Lung (tissue), 12 donors: ENCODE data around the gene DHX35. TPM values are rescaled to one million over a fixed set of nuclear protein-coding genes. Genes with fewer than 3 reads are reported as not detected.

ENCODE experiments used
- ATAC-seq: fragments of 200-7000 bp; cut with Tn5 transposase; one replicate; pipeline ENCODE4 v1.9.1; 2020; ENCODE audit warnings: moderate number of reproducible peaks; ENCODE audit not compliant: insufficient read depth, low FRiP score
- DNase-seq, 3 donors: peaks; one replicate each; pipeline ENCODE4 v3.0.0-alpha.2; 2013 to 2017
- H3K27ac ChIP-seq, 2 donors: one replicate each; pipeline ENCODE4 v1.5.1; 2013; ENCODE audit warnings: mild to moderate bottlenecking in 2 of 2, moderate library complexity in 2 of 2, control low read depth in 1 of 2, inconsistent platforms in 1 of 2, low read depth in 1 of 2, low read length in 1 of 2
- H3K27me3 ChIP-seq, 3 donors: one replicate each; pipeline ENCODE4 v1.5.1; 2013; ENCODE audit warnings: low read length in 2 of 3; ENCODE audit not compliant: control insufficient read depth in 3 of 3, insufficient read depth in 3 of 3
- H3K36me3 ChIP-seq, 4 donors: one replicate each; pipeline ENCODE4 v1.5.1; 2013; ENCODE audit warnings: low read length in 4 of 4, mild to moderate bottlenecking in 1 of 4, moderate library complexity in 1 of 4; ENCODE audit not compliant: control insufficient read depth in 4 of 4, insufficient read depth in 4 of 4
- H3K4me1 ChIP-seq, 5 donors: one replicate each; pipeline ENCODE4 v1.5.1; 2013; ENCODE audit warnings: low read length in 5 of 5, mild to moderate bottlenecking in 2 of 5, moderate library complexity in 1 of 5; ENCODE audit not compliant: control insufficient read depth in 5 of 5, insufficient read depth in 5 of 5
- H3K4me3 ChIP-seq: one replicate; pipeline ENCODE4 v1.5.1; 2013; ENCODE audit warnings: mild to moderate bottlenecking, control low read depth, moderate library complexity
- H3K9ac ChIP-seq, 2 donors: one replicate each; pipeline ENCODE4 v1.5.1; 2013; ENCODE audit warnings: low read length in 2 of 2, control low read depth in 1 of 2; ENCODE audit not compliant: insufficient read depth in 1 of 2
- H3K9me3 ChIP-seq, 4 donors: one replicate each; pipeline ENCODE4 v1.5.1; 2013; ENCODE audit warnings: low read length in 3 of 4, mild to moderate bottlenecking in 1 of 4, moderate library complexity in 1 of 4; ENCODE audit not compliant: control insufficient read depth in 4 of 4, insufficient read depth in 3 of 4
- WGBS, 2 donors: extraction: QIAGEN DNeasy Blood & Tissue Kit; methylation state at CpG; one replicate each; pipeline ENCODE4 v1.1.7; 2013; 5-methylcytosine and 5-hydroxymethylcytosine counted together
- polyA plus RNA-seq, 2 donors: library from polyadenylated mRNA; stranded (reverse); fragments of 200-250 nt; gene quantifications; one replicate each; pipeline ENCODE4 v1.2.1, GENCODE V29; 2013
- total RNA-seq, 2 donors: library from RNA; depleted of rRNA in 1 of 2; stranded (reverse); fragments of >200 nt in 1 of 2; gene quantifications; one replicate each; pipeline ENCODE4 v1.2.1, GENCODE V29; 2014 to 2021
- TF ChIP-seq, protein P1 (sequence below): IDR thresholded peaks from 2 replicates; pipeline ENCODE4 v1.5.1; 2012; ENCODE audit warnings: mild to moderate bottlenecking; ENCODE audit errors: control extremely low read depth, extremely low read depth
- donor health status: control.
- donor health status: control.
- donor health status: Bipolar disorder and iron deficiency.
- donor health status: healthy.
- donor health status: DM: yes; HTN: yes; CAD: no.

The DHX35 gene
- total and polyA plus RNA-seq, 4 donors = 4.4 to 15.5 (median 8.2) TPM

DNA sequence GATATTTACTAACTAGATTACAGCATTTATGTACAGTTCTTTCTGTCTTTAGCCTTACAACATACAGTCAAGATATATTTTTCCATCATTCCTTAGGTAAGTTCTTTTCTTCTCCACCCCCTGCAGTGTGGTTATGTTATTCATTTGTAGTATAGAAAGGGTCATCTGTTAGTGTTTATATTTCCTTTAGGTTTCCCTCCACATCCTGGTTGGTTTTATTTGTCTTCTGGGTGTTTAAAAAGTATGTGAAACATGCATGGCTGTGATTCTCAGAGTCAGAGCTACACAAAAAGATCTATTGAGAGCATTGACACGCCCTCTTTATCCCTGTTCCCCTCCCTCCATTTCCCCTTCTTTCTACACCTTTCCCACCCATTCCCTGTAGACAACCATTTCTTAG, 20.1 kb downstream of the DHX35 start:
- Histone ChIP-seq H3K4me1 (peaks cover 0 to 19% (median 2%) of the 10 kb centered on the region in 5 donors), H3K4me3 (no peak overlapping the region), H3K9ac (no peak overlapping the region), H3K36me3 (peaks cover 0 to 5% (median 2%) of the 10 kb centered on the region in 4 donors), H3K27ac (no peak overlapping the region), H3K9me3 (no peaks in the 10 kb centered on the region), H3K27me3 (no peaks in the 10 kb centered on the region)
- TF ChIP-seq, protein P1, sequence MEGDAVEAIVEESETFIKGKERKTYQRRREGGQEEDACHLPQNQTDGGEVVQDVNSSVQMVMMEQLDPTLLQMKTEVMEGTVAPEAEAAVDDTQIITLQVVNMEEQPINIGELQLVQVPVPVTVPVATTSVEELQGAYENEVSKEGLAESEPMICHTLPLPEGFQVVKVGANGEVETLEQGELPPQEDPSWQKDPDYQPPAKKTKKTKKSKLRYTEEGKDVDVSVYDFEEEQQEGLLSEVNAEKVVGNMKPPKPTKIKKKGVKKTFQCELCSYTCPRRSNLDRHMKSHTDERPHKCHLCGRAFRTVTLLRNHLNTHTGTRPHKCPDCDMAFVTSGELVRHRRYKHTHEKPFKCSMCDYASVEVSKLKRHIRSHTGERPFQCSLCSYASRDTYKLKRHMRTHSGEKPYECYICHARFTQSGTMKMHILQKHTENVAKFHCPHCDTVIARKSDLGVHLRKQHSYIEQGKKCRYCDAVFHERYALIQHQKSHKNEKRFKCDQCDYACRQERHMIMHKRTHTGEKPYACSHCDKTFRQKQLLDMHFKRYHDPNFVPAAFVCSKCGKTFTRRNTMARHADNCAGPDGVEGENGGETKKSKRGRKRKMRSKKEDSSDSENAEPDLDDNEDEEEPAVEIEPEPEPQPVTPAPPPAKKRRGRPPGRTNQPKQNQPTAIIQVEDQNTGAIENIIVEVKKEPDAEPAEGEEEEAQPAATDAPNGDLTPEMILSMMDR = no peak
- DNase-seq (no peak), ATAC-seq (no peak)
- WGBS, 2 donors = 93 to 100% methylated on average over 1 of the region's 1 CpG

DNA sequence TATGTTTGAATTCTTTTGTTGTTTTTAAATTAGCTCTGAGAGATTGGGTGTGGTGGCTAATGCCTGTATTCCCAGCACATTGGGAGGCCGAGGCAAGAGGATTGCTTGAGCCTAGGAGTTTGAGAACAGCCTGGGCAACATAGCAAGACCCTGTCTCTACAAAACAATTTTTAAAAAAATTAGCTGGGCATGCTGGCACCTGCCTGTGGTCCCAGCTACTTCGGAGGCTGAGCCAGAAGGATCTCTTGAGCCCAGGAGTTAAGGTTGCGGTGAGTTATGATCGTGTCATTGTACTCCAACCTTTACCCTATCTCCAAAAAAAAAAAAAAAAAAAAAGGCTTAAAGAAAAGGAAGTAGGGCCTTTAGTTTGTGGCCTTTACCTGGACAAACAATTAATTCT, 22.9 kb downstream of the DHX35 start:
- Histone ChIP-seq H3K27me3 (no peaks in the 10 kb centered on the region), H3K9ac (no peak overlapping the region), H3K27ac (no peak overlapping the region), H3K4me1 (peaks cover 0 to 13% (median 2%) of the 10 kb centered on the region in 5 donors), H3K9me3 (no peaks in the 10 kb centered on the region), H3K36me3 (peaks cover 2 to 7% (median 5%) of the 10 kb centered on the region in 4 donors), H3K4me3 (no peak overlapping the region)
- WGBS, 2 donors = 89 to 91% methylated on average over 4 of the region's 4 CpGs
- ATAC-seq (no peak), DNase-seq (no peak)
- TF ChIP-seq, protein P1 = no peak

DNA sequence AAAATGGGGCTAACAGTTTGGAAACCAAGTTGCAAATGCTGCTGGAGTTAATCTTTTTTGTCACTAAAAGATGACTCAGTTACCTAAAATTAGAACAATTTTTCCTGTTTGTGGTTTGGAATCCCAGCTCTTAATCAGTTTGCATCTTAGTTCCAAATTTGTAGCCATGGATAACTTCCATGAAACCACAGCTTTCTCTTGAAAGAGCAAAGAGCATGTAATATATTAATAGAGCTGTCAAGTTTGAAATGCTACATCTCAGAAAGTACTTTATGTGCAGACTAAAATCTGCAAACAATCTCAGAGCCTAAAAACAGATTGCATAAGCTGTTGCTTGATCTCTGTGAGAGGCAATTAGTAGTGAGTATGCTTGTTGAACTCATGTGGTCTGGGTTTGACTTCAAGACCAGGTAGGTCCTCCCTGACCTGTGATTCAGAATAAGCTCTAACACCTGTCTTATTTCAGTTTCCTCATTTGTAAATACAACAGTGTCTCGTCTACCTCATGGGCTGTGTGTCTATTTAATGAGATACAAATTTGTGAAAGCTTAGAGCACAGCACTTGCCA, 23.5 kb downstream of the DHX35 start:
- H3K4me1 ChIP-seq = peaks cover 0 to 13% (median 2%) of the 10 kb centered on the region in 5 donors
- peak overlapping the region in 1 of 2 donors; percentile 57 for H3K27ac ChIP-seq
- H3K4me3 ChIP-seq = no peak overlapping the region
- no peaks in the 10 kb centered on the region for H3K27me3 ChIP-seq
- WGBS, 2 donors = 58 to 74% methylated on average over 1 of the region's 1 CpG
- H3K9ac ChIP-seq = no peak overlapping the region
- DNase-seq = no peak
- H3K36me3 ChIP-seq = peaks cover 2 to 7% (median 6%) of the 10 kb centered on the region in 4 donors
- peak; percentile 27 for ATAC-seq
- H3K9me3 ChIP-seq = no peaks in the 10 kb centered on the region
- TF ChIP-seq, protein P1 = no peak

DNA sequence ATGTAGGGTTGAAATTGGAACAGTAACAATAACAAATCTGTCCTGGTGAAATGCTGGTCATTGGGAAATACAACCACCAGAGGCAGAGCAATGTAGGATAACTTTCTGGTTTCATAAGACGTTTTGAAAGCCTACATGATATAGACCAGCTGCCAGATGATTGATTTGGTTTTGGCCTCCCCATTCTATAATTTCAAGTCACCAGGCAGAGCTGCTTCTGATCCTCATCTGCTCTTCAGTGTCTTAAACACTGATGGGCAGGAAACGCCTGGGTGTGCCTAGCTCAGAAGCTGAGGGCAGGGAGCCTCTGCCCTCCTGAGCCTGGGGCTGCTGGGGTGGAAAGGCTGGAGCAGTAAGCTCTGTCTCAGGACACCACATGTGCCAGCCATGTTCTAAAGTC, 24.5 kb downstream of the DHX35 start:
- peak overlapping the region in 1 of 2 donors; percentile 63 for H3K27ac ChIP-seq
- WGBS, 2 donors = 72 to 79% methylated on average over 2 of the region's 2 CpGs
- TF ChIP-seq, protein P1 = no peak
- no peak overlapping the region for H3K4me3 ChIP-seq
- no peak for DNase-seq
- no peaks in the 10 kb centered on the region for H3K9me3 ChIP-seq
- no peak for ATAC-seq
- peaks cover 2 to 13% (median 6%) of the 10 kb centered on the region in 4 donors for H3K36me3 ChIP-seq
- no peaks in the 10 kb centered on the region for H3K27me3 ChIP-seq
- H3K9ac ChIP-seq = no peak overlapping the region
- H3K4me1 ChIP-seq = peaks cover 0 to 13% (median 2%) of the 10 kb centered on the region in 5 donors
